ENCODE measurements around the gene XYLT1. TPM values are rescaled to one million over a fixed set of nuclear protein-coding genes. Genes with fewer than 3 reads are reported as not detected.
A peak's percentile ranks its signal among the peaks of the same experiment; 100 is the strongest.

XYLT1 gene
- total RNA-seq, 1 experiment from 2014 or later: 7.3 TPM

- no peak for DNase-seq
- no peaks in the 10 kb centered on the region for H3K27me3 ChIP-seq
- no peaks in the 10 kb centered on the region for H3K9me3 ChIP-seq
- H3K4me3 ChIP-seq: no peak overlapping the region
- H3K36me3 ChIP-seq: peaks cover 9% of the 10 kb centered on the region
Observed at GRCh38 chr16:17356243-17356933, 114.4 kb downstream of the XYLT1 start.

GRCh38 chr16:17354685-17355084 is 116.1 kb downstream of the XYLT1 start:
- no peaks in the 10 kb centered on the region for H3K27me3 ChIP-seq
- no peak for DNase-seq
- H3K9me3 ChIP-seq: no peaks in the 10 kb centered on the region
- peaks cover 9% of the 10 kb centered on the region for H3K36me3 ChIP-seq
- no peak overlapping the region for H3K4me3 ChIP-seq

GRCh38 chr16:17354141-17354601 is 116.6 kb downstream of the XYLT1 start:
- H3K4me3 ChIP-seq: no peak overlapping the region
- H3K9me3 ChIP-seq: no peaks in the 10 kb centered on the region
- peaks cover 9% of the 10 kb centered on the region for H3K36me3 ChIP-seq
- no peaks in the 10 kb centered on the region for H3K27me3 ChIP-seq
- DNase-seq: no peak

- H3K4me3 ChIP-seq: no peak overlapping the region
- no peak for DNase-seq
- H3K27me3 ChIP-seq: no peaks in the 10 kb centered on the region
- peaks cover 9% of the 10 kb centered on the region; the same call in 1 of the 2 replicates for H3K36me3 ChIP-seq
- H3K9me3 ChIP-seq: no peaks in the 10 kb centered on the region
Observed at GRCh38 chr16:17353561-17353960, 117.2 kb downstream of the XYLT1 start.

GRCh38 chr16:17351441-17352035 is 119.2 kb downstream of the XYLT1 start:
- Histone ChIP-seq H3K9me3 (no peaks in the 10 kb centered on the region), H3K27me3 (no peaks in the 10 kb centered on the region), H3K4me3 (no peak overlapping the region), H3K36me3 (peaks cover 7% of the 10 kb centered on the region; the same call in 1 of the 2 replicates)
- no peak for DNase-seq

GRCh38 chr16:17350207-17350606 is 120.6 kb downstream of the XYLT1 start:
- Histone ChIP-seq H3K27me3 (no peaks in the 10 kb centered on the region), H3K4me3 (no peak overlapping the region), H3K36me3 (no peaks in the 10 kb centered on the region), H3K9me3 (no peaks in the 10 kb centered on the region)
- peak; percentile 21 for DNase-seq

GRCh38 chr16:17348826-17349225 is 121.9 kb downstream of the XYLT1 start:
- Histone ChIP-seq H3K4me3 (no peak overlapping the region), H3K27me3 (no peaks in the 10 kb centered on the region), H3K36me3 (no peaks in the 10 kb centered on the region), H3K9me3 (no peaks in the 10 kb centered on the region)
- no peak for DNase-seq

GRCh38 chr16:17348042-17348783 is 122.5 kb downstream of the XYLT1 start:
- H3K9me3 ChIP-seq: no peaks in the 10 kb centered on the region
- no peaks in the 10 kb centered on the region for H3K27me3 ChIP-seq
- H3K4me3 ChIP-seq: no peak overlapping the region
- DNase-seq: no peak
- no peaks in the 10 kb centered on the region for H3K36me3 ChIP-seq

- Histone ChIP-seq H3K27me3 (no peaks in the 10 kb centered on the region), H3K36me3 (no peaks in the 10 kb centered on the region), H3K9me3 (no peaks in the 10 kb centered on the region), H3K4me3 (no peak overlapping the region)
- no peak for DNase-seq
Observed at GRCh38 chr16:17347624-17348023, 123.1 kb downstream of the XYLT1 start.

- Histone ChIP-seq H3K27me3 (no peaks in the 10 kb centered on the region), H3K36me3 (no peaks in the 10 kb centered on the region), H3K9me3 (no peaks in the 10 kb centered on the region), H3K4me3 (no peak overlapping the region)
- DNase-seq: no peak
Observed at GRCh38 chr16:17346621-17347569, 123.9 kb downstream of the XYLT1 start.

- no peak overlapping the region for H3K4me3 ChIP-seq
Observed at GRCh38 chr16:17345043-17345442, 125.7 kb downstream of the XYLT1 start.

GRCh38 chr16:17343728-17344127 is 127.0 kb downstream of the XYLT1 start:
- Histone ChIP-seq H3K4me3 (no peak overlapping the region), H3K36me3 (no peaks in the 10 kb centered on the region), H3K9me3 (no peaks in the 10 kb centered on the region), H3K27me3 (no peaks in the 10 kb centered on the region)
- no peak for DNase-seq

More at GRCh38 chr16:17345043-17345442, 125.7 kb downstream of the XYLT1 start:
- Histone ChIP-seq H3K27me3 (no peaks in the 10 kb centered on the region), H3K9me3 (no peaks in the 10 kb centered on the region), H3K36me3 (no peaks in the 10 kb centered on the region)
- peak; percentile 14 for DNase-seq

GRCh38 chr16:17343028-17343427 is 127.7 kb downstream of the XYLT1 start:
- H3K27me3 ChIP-seq: no peaks in the 10 kb centered on the region
- H3K9me3 ChIP-seq: no peaks in the 10 kb centered on the region
- no peak for DNase-seq
- H3K36me3 ChIP-seq: no peaks in the 10 kb centered on the region
- no peak overlapping the region for H3K4me3 ChIP-seq

GRCh38 chr16:17342031-17342430 is 128.7 kb downstream of the XYLT1 start:
- Histone ChIP-seq H3K4me3 (no peak overlapping the region), H3K36me3 (no peaks in the 10 kb centered on the region), H3K27me3 (no peaks in the 10 kb centered on the region), H3K9me3 (no peaks in the 10 kb centered on the region)
- DNase-seq: no peak

GRCh38 chr16:17340804-17341203 is 130.0 kb downstream of the XYLT1 start:
- no peak for DNase-seq
- Histone ChIP-seq H3K36me3 (no peaks in the 10 kb centered on the region), H3K4me3 (no peak overlapping the region), H3K27me3 (no peaks in the 10 kb centered on the region), H3K9me3 (no peaks in the 10 kb centered on the region)

- no peak for DNase-seq
- H3K36me3 ChIP-seq: no peaks in the 10 kb centered on the region
- H3K4me3 ChIP-seq: no peak overlapping the region
- H3K9me3 ChIP-seq: no peaks in the 10 kb centered on the region
- H3K27me3 ChIP-seq: no peaks in the 10 kb centered on the region
Observed at GRCh38 chr16:17339764-17340541, 130.8 kb downstream of the XYLT1 start.

All from MG63 (cell line).